NOMO-1 treated with dmso at 0.1 percent for 144 hours (cell line): ENCODE data around the gene CCDC92.

Experiments
- DNase-seq: peaks from one replicate; lab custom pipeline; 2025; ENCODE audit not compliant: unreplicated experiment; lab: John Stamatoyannopoulos, UW

Gene CCDC92

GRCh38 chr12:124002021-124002644 is 29.5 kb upstream of the CCDC92 start:
- no peak for DNase-seq

GRCh38 chr12:124001343-124001742 is 28.7 kb upstream of the CCDC92 start:
- no peak for DNase-seq

DNA sequence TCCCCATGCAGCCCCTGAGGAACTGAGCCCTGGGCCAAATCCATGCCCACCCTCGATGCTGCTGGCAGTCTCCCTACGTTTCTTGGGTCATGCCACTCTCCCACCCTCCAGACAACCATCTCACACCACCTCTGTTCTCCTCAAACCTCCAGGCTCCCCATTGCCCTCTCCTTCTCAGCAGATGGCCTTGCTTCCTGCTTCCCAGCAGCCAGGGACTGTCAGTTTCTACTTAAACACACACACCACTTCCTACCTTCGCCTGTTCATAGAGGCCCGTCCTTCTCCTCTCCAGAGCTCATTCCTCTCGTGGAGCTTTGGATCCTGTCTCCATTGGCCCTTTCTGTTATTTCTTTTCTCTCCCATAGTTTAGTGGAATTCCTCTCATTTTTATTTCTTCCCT is 27.5 kb upstream of the CCDC92 start:
- no peak for DNase-seq

GRCh38 chr12:123998991-123999359 is 26.3 kb upstream of the CCDC92 start:
- no peak for DNase-seq

GRCh38 chr12:123998344-123998990 is 25.8 kb upstream of the CCDC92 start:
- DNase-seq = no peak

DNA sequence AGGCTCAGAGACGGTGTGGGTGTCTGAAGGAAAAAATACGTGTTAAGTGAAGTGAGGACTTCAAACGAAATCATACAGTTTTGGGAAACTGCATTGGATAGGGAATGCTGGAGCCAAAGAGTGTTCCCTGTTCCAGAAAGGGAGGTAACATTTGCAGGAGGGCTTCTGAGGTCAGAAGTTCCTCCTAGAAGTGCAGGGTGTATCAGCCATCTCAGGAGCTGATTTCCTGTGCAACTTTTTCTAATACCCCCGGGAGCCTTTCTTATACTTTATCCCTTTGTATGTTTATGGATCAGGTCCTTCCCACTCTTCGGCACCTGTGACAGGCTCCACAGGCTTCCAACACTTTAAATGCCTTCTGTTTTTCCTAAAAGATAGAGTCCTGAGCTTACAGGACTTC is 25.3 kb upstream of the CCDC92 start:
- DNase-seq = no peak

DNA sequence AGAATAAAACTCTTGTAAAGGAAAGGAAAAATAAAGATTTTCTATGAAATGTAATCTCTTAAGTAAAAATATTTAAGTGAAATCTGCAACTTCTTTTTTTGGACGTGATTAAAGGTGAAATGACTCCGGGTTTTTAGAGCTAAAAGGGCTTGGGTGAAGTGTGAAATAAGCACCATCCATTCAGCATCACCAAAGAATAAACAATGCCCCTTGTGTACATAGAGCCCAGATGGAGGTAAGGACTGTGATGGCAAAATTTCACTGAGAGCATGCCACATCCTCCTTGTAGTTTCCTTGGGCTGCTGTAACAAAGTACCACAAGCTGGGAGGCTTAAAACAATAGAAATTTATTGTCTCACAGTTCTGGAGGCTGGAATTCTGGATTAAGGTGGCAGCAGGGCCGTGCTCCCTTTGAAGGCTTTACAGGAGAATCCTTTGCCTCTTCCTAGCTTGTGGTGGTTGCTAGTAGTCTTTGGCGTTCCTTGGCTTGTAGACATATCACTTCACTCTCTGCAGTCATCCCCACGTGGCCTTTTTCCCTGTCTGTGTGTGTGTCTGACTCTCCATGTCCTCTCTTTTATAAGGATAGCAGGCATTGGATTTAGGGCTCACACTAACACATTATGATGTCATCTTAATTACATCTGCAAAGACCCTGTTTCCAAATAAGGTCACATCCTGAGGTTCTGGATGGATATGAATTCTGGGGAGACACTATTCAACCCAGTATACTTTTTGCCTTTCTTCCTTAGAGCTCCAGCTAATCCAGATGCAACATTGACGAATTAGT is 24.6 kb upstream of the CCDC92 start:
- no peak for DNase-seq

DNA sequence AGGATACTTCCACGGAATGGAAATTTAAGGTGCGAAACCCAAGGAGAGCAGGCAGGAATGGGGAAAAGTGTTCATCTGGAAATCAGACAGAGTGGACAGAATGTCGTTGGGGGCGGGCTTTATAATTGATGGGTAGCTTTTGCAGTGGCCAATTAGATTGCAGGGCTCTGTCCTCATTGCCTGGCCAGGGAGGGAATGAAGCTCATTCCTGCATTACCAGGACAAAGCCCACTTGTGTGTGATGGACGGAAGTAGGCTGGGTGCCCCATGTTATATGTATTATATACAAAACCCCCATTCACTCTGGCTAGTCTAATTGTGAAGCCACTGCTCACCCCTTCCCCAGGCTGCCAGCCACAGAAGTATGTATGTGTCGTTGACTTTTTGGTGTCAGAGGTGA is 23.9 kb upstream of the CCDC92 start:
- no peak for DNase-seq

DNA sequence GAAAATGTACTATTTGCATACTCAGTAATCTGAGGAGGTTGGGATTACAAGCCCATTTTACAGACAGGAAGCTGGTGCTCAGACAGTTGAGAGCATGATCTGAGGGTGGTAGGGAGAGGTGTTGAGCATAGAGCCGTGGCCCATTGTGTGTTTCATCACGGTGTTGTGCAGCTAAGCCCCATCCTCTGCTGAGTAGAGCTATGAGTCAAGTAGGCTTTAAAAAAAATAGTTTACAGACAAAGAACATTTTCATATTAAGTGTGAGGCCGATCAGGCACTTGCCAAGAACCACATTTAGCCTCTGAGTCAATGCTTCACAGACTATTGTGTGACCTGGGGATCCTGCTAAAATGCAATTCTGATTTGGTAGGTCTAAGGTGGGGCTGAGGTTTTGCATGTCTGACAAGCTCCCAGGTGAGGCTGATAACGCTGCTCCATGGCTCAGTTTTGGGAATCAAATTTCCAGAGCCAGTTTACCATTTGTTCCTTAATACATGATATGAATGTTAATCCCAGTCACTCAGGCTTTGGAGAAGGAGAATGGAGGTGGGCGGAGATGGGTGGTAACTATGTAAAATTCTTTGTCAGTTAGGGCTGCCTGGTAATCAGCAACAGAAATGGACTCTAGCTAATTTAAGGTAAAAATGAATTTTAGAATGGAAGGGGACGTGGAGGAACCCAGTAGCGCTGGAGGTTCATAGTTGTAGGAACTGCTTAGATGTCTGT is 22.6 kb upstream of the CCDC92 start:
- DNase-seq = no peak

DNA sequence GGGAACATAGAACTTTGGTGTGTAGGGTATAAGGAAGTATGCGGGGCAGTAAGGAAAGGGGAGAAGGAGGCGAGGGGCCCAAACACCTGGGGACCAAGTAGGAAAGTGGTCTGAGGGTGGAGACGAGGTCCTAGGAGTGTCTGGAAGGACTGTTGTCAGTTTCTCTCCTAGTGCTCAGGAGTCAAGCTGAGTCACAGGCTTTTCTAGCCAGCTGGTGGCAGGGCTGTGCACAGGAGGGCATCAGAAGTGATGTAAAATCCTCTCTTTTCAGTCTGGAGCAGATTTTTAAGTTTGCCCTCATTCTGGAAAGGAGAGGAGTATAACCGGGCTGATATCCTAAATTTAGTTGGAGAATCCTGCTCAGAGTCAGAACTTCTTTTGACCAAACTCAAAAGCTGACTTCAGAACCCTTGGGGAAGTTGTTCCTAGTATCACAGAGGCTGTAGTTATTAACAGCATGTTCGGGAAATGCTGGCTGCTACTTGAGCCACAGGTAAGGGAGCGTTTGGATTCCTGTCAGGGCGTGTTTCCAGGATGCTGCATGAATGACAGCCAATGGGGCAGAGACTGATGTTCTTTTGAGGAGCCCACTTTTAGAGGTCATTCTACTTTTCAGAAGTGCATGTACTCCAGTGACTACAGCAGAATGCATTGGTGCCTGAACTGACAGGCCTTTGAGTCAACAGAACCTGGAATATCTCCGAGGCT is 19.6 kb upstream of the CCDC92 start:
- DNase-seq = no peak

DNA sequence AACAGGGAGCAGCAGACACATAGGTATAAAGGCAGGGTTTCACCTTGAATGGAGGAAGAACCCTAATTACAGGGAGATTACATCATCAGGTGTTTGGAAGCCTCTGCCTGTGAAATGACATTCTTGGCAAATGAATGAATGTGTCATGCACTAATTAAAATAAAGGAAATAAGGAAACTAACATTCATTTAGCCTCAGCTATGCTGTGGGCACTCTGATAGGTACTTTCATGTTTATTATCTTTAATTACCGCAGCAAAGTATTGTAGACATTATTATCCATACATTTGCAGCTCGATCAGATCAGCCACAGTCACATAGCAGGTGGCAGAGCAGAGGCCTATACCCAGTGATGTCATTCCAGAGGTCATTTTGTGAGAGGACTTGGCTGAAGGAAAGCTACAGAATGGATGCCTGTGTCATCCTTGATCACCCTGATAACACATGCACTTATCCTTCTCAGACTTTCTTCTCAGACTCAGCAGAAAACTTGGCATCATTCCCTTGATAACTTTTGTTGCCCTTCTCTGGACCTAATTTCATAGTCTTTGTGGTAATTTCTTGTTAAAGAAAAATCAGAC is 18.8 kb upstream of the CCDC92 start:
- no peak for DNase-seq

DNA sequence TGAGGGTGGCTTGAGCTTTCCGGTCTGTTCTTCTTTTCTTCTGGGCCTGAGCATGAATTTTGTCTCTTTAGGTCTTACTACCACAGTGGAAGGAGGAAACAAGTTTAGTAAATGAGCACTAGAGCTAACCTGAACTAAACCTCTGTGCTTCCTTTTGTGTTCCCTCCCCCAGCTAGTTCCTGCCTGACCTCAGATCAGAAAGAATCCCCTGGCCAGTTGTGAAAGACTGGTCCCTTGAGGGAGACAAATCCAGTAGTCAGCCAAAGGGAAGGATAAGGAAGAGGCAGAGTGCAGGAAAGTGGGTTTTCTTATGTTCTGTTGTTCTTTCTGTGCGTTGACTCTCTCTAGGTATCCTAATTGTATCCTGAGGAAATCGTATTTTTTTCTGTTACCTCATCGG is 17.9 kb upstream of the CCDC92 start:
- no peak for DNase-seq

- DNase-seq = no peak
These were observed 17.1 kb upstream of the CCDC92 start for GRCh38 chr12:123989753-123990152.

DNA sequence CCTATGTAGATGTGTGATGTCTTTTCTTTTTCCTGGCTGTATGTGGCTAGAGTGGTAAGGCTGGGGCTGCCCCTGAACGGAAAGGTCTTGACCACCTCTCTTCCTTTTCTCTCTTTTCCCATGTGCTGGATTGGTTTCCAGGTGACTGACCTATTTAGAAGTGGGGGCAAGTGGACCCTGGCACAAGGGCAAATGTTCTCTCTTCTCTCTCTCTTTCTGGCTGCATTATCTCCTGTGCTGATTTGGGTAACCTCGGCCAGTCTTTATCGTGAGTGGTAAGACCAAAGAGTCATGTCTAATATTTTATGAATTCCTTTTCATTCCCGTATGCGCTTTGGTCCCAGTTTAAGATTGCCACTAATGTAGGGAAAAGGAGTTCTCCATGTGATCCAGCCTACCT is 16.5 kb upstream of the CCDC92 start:
- no peak for DNase-seq

- DNase-seq = no peak
These were observed 14.4 kb upstream of the CCDC92 start for GRCh38 chr12:123987022-123987421.

- DNase-seq = no peak
These were observed 13.8 kb upstream of the CCDC92 start for GRCh38 chr12:123986374-123986965.

GRCh38 chr12:123984903-123985302 is 12.3 kb upstream of the CCDC92 start:
- DNase-seq = no peak

- DNase-seq = no peak
These were observed 11.3 kb upstream of the CCDC92 start for GRCh38 chr12:123983822-123984485.

GRCh38 chr12:123982269-123982668 is 9.6 kb upstream of the CCDC92 start:
- no peak for DNase-seq

DNA sequence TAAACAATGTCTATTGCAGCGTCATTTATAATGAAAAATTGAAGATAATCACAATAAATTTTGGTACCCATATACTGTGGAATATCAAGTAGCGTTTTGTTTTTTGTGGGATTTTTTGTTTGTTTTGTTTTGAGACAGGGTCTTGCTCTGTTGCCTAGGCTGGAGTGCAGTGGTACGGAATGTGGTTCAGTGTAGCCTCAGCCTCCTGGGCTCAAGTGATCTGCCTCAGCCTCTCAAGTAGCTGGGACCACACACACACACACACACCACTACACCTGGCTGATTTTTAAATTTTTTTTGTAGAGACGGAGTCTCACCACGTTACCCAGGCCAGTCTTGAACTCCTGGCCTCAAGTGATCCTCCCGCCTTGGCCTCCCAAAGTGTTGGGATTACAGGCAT is 6.9 kb upstream of the CCDC92 start:
- no peak for DNase-seq
